SK-N-MC (cell line): Measurements from ENCODE around the gene CMTM8.

Source experiments
- EZH2 ChIP-seq: fragments of 200-600 bp; sonication (generic); IDR thresholded peaks from one replicate; pipeline ENCODE4 v1.6.1; 2017; ENCODE audit warnings: antibody characterized with exemption
- FOXP2 ChIP-seq: optimal IDR thresholded peaks from 2 replicates; pipeline ENCODE3; 2011; ENCODE audit warnings: mild to moderate bottlenecking, moderate library complexity; ENCODE audit not compliant: insufficient read depth; ENCODE audit errors: extremely low read length, control extremely low read depth
- POLR2AphosphoS5 ChIP-seq: IDR thresholded peaks from 2 replicates; pipeline ENCODE4 v1.6.1; 2012; ENCODE audit warnings: mild to moderate bottlenecking, low read depth, low read length, borderline replicate concordance

DNA sequence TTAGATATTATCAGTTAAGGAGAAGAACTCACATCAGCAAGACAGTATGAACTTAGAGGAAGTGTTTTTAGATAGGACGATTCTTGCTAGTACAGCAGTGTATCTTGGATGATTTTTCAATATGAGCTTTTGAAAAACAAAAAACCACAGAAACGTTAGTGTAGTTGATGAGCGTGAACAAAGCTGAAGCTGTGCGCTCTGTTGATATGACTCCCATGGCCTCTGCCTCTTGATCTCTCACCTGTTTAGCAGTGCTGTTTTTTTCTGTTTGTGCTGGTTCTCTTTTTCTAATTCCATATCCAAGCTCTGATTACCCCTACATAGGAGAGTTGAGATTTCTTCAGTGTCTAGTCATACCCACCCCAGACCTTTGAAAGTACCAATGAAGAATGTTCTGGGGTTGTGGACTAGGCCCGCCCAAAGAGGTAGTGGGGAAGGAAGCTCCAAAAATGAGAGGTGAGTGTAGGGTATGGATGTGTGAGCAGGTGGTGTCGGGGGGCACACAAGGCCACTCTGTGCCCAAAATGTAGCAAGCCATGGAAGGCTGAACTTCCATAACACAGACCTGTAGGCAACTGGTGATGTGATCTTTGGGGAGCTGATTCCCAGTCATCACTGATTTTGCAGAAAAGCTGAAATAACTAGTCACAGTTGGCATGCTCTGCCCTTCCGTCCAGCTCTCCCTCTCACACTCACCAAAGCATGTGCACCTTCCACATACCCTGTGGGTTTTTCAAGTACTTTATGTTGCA lies 133.2 kb downstream of the CMTM8 start:
- no peak for TF ChIP-seq POLR2AphosphoS5
- TF ChIP-seq EZH2, result no peak
- TF ChIP-seq FOXP2, result no peak
